Adrenal gland (tissue), 12 donors: ENCODE measurements around the gene CCDC73. TPM values are rescaled to one million over a fixed set of nuclear protein-coding genes. Genes with fewer than 3 reads are reported as not detected.
A peak's percentile ranks its signal among the peaks of the same experiment; 100 is the strongest.
"Not testable (repeated sequence)": the region's sequence is repeated elsewhere in the genome, so short reads cannot be mapped to it uniquely, and the experiment has no call there.

Source experiments
- DNase-seq, 7 donors: peaks; one replicate each; pipeline ENCODE4 v3.0.0-alpha.2; 2019 to 2020
- H3K27ac ChIP-seq, 5 donors: fragments of 200-600 bp; sonication (generic) in 4 of 5; 1 replicate in 3 of 5; 2 replicates in 2 of 5; pipeline versions ENCODE4 v1.5.1 to v1.8.0; 2016 to 2020; ENCODE audit warnings: mild to moderate bottlenecking in 1 of 5
- H3K27me3 ChIP-seq: fragments of 200-600 bp; 2 replicates; pipeline ENCODE4 v1.8.0; 2021
- H3K36me3 ChIP-seq, 2 donors: fragments of 200-600 bp; replicated peaks in 1 of 2; 1 replicate in 1 of 2; 2 replicates in 1 of 2; pipeline versions ENCODE4 v1.5.1 to v1.8.0; 2018 to 2022
- H3K4me1 ChIP-seq, 2 donors: fragments of 200-600 bp; replicated peaks in 1 of 2; 1 replicate in 1 of 2; 2 replicates in 1 of 2; pipeline versions ENCODE4 v1.5.1 to v1.8.0; 2018 to 2021
- H3K4me3 ChIP-seq, 4 donors: fragments of 200-600 bp; sonication (generic) in 3 of 4; one replicate each; pipeline ENCODE4 v1.5.1; 2016 to 2018
- H3K9me3 ChIP-seq, 3 donors: fragments of 200-600 bp; sonication (generic) in 1 of 3; replicated peaks in 1 of 3; 1 replicate in 2 of 3; 2 replicates in 1 of 3; pipeline versions ENCODE4 v1.5.1 to v1.8.0; 2016 to 2021
- POLR2A ChIP-seq, 2 donors: fragments of 450-650 bp; IDR thresholded peaks; one replicate each; pipeline ENCODE4 v1.6.1; 2017; ENCODE audit warnings: antibody characterized with exemption in 2 of 2, mild to moderate bottlenecking in 2 of 2, moderate library complexity in 1 of 2
- WGBS, 4 donors: extraction: QIAGEN DNeasy Blood & Tissue Kit in 2 of 4; methylation state at CpG; one replicate each; pipeline versions ENCODE4 v1.1.5 to v1.1.7; 2013 to 2017; 5-methylcytosine and 5-hydroxymethylcytosine counted together
- intact Hi-C, 2 donors: fragments of 100-400 bp; cut with DNase I; formaldehyde crosslinking; loops; one replicate each; pipeline versions ENCODE4 v1.14.1 to v1.15.0; 2022 to 2023
- polyA plus RNA-seq, 3 donors: library from polyadenylated mRNA; stranded (reverse); fragments of 200-250 nt in 2 of 3; fragments of 350-450 nt in 1 of 3; fragmentation: Illumina TruSeq in 1 of 3; extraction: RNeasy Lipid Tissue Mini Kit (QIAGEN cat#74804) in 1 of 3; gene quantifications; one replicate each; pipeline ENCODE4 v1.2.3, GENCODE V29; 2013 to 2014
- total RNA-seq, 9 donors: library from RNA; depleted of rRNA in 4 of 9; stranded (reverse); fragments of >200 nt in 4 of 9; fragments of 120-200 nt in 1 of 9; fragmentation: NEBNext Ultra II Directional in 1 of 9; extraction: Animal tissue kit (Norgen Biotek cat#: 25700) in 1 of 9; gene quantifications; one replicate each; pipeline versions ENCODE4 v1.1.0 to v1.2.4, GENCODE V29; 2013 to 2023
- TF ChIP-seq, protein P1 (sequence below), 6 experiments: fragments of 450-650 bp in 4 of 6; fragments of 200-600 bp in 2 of 6; sonication (generic) in 1 of 6; IDR thresholded peaks; 1 replicate in 5 of 6; 2 replicates in 1 of 6; pipeline versions ENCODE4 v1.5.1 to v1.8.0; 2016 to 2021; ENCODE audit warnings: antibody characterized with exemption in 6 of 6, mild to moderate bottlenecking in 2 of 6, moderate library complexity in 1 of 6
- donor health status: healthy with polysubstance abuse.
- donor health status: Bipolar disorder and iron deficiency.
- donor health status: DM: yes; HTN: yes; CAD: no.
- donor health status: DM: no; HTN: no; CAD: no.
- donor health status: DM: no; HTN: no; CAD: no.
- donor health status: DM: yes; HTN: yes; CAD: no.

Gene CCDC73
- total and polyA plus RNA-seq, 12 donors, result 0.07 to 1.6 (median 0.23) TPM; not detected in 4

DNA sequence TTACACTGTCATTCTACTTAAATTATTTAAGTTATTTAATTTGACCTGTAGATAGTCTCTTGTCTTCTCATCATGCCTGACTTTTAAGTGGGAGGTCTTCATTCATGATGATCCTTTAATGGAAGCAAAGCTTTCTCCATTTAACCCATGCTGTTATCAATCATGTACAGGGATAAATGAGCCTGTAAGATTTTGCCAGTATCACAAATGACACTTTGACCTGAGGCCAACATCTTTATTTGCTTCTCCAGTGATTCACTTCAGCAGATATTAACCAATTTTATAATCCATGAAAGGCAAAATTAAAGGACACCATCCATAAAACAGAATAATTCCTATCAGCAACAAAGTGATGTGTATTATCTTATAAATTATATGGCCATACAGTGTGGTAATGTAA is 7.7 kb downstream of the CCDC73 start:
- no peaks in the 10 kb centered on the region for H3K9me3 ChIP-seq
- no peaks in the 10 kb centered on the region for H3K36me3 ChIP-seq
- no peaks in the 10 kb centered on the region for H3K27me3 ChIP-seq
- no peak for TF ChIP-seq POLR2A (IDR thresholded peaks at IDR 0.05)
- TF ChIP-seq, protein P1, sequence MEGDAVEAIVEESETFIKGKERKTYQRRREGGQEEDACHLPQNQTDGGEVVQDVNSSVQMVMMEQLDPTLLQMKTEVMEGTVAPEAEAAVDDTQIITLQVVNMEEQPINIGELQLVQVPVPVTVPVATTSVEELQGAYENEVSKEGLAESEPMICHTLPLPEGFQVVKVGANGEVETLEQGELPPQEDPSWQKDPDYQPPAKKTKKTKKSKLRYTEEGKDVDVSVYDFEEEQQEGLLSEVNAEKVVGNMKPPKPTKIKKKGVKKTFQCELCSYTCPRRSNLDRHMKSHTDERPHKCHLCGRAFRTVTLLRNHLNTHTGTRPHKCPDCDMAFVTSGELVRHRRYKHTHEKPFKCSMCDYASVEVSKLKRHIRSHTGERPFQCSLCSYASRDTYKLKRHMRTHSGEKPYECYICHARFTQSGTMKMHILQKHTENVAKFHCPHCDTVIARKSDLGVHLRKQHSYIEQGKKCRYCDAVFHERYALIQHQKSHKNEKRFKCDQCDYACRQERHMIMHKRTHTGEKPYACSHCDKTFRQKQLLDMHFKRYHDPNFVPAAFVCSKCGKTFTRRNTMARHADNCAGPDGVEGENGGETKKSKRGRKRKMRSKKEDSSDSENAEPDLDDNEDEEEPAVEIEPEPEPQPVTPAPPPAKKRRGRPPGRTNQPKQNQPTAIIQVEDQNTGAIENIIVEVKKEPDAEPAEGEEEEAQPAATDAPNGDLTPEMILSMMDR (IDR thresholded peaks at IDR 0.05), result no peak
- no peak for DNase-seq
- no peak overlapping the region for H3K27ac ChIP-seq
- no peak overlapping the region for H3K4me3 ChIP-seq
- no peaks in the 10 kb centered on the region for H3K4me1 ChIP-seq
- intact Hi-C loops, result no loop called here

DNA sequence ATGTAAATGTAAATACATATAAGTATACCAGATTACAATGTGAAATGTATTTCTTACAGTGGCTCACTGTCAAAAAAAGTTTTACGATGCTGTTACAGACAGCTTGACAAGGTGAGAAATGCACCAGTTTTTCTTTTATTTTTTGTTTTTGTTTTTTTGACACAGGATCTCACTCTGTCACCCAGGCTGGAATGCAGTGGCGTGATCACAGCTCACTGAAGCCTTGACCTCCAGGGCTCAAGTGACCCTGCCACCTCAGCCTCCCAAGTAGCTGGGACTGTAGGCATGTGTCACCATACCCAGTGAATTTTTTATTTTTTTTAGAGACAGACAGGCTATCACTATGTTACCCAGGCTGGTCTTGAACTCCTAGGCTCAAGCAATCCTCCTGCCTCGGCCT is 9.2 kb downstream of the CCDC73 start:
- no peaks in the 10 kb centered on the region for H3K4me1 ChIP-seq
- H3K4me3 ChIP-seq, result no peak overlapping the region
- intact Hi-C loops, result no loop called here
- WGBS, 4 donors, result 76 to 86% (median 78%) methylated on average over 3 of the region's 3 CpGs
- no peak overlapping the region for H3K27ac ChIP-seq
- DNase-seq, result peak in 1 of 7 donors; percentile 7
- no peaks in the 10 kb centered on the region for H3K9me3 ChIP-seq
- no peak for TF ChIP-seq POLR2A (IDR thresholded peaks at IDR 0.05)
- no peaks in the 10 kb centered on the region for H3K36me3 ChIP-seq
- H3K27me3 ChIP-seq, result no peaks in the 10 kb centered on the region

DNA sequence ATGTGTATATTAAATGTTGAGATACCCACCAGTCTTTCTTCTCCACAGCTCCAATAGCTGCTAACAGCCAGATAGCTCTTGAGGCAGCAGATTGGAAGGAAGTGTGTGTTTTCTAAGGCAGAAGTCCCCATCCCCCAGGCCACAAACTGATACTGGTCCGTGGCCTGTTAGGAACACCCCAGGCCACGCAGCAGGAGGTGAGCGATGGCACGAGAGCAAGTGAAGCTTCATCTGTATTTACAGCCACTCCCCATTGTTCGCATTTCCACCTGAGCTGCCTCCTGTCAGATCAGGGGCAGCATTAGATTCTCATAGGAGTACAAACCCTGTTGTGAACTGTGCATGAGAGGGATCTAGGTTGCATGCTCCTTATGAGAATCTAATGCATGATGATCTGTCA is 12.7 kb downstream of the CCDC73 start:
- Histone ChIP-seq H3K9me3 (no peaks in the 10 kb centered on the region), H3K27me3 (no peaks in the 10 kb centered on the region), H3K4me1 (no peaks in the 10 kb centered on the region), H3K4me3 (no peak overlapping the region), H3K27ac (no peak overlapping the region), H3K36me3 (no peaks in the 10 kb centered on the region)
- DNase-seq, result no peak
- intact Hi-C loops, result no loop called here
- 81 to 87% (median 85%) methylated on average over 5 of the region's 5 CpGs for WGBS, 4 donors
- TF ChIP-seq POLR2A (IDR thresholded peaks at IDR 0.05), result no peak
- TF ChIP-seq, protein P1 (IDR thresholded peaks at IDR 0.05), result no peak

DNA sequence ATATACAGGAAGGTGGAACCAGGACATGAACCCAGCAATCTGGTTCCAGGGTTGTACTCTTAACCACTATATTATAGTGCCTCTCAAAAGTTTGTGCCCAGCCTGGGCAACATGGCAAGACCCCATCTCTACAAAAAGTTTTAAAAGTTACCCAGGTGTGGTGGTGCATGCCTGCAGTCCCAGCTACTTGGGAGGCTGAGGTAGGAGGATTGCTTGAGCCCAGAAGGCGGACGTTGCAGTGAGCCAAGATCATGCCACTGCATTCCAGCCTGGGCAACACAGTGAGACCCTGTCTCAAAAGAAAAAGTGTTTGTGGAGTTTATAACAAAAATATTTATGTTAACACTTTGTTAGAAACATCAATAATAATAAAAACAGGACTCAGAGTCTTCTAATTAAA is 13.6 kb downstream of the CCDC73 start:
- H3K4me3 ChIP-seq, intact Hi-C loops, H3K27ac ChIP-seq, H3K27me3 ChIP-seq, H3K9me3 ChIP-seq, DNase-seq, H3K4me1 ChIP-seq, H3K36me3 ChIP-seq: not testable (repeated sequence)
- WGBS, 4 donors, result 82 to 93% (median 88%) methylated on average over 2 of the region's 2 CpGs

DNA sequence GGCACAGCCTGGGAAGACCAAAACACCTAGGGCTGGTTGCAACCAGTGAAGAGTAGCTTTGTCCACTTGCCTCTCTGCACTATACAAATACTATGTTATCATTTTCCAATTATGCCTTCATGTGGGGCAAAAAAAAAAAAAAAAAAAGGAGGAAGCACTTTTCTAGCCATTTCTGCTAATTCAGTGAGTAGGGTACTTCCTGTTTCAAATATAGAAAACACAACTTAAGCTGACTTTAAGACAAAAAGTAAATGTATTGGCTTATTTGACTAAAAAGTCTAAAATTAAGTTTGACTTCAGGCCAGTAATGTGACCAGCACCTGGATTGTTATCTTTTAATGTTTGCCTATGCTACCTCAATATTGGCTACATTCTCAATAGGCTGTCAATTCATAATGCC is 15.3 kb downstream of the CCDC73 start:
- intact Hi-C loops, result no loop called here
- TF ChIP-seq, protein P1 (IDR thresholded peaks at IDR 0.05), result no peak
- TF ChIP-seq POLR2A (IDR thresholded peaks at IDR 0.05), result no peak
- Histone ChIP-seq H3K27ac (peak overlapping the region in 1 of 5 donors; percentile 8), H3K4me3 (no peak overlapping the region), H3K9me3 (no peaks in the 10 kb centered on the region), H3K36me3 (no peaks in the 10 kb centered on the region), H3K27me3 (no peaks in the 10 kb centered on the region), H3K4me1 (no peaks in the 10 kb centered on the region)
- no peak for DNase-seq
